Esophagus (tissue), 2 donors: ENCODE data around the gene FAM120C. TPM values are rescaled to one million over a fixed set of nuclear protein-coding genes. Genes with fewer than 3 reads are reported as not detected.

Source experiments
- polyA plus RNA-seq, 2 donors: library from polyadenylated mRNA; stranded (reverse); fragments of 200-250 nt; gene quantifications; one replicate each; pipeline ENCODE4 v1.2.3, GENCODE V29; 2013
- donor health status: healthy with polysubstance abuse.
- donor health status: Bipolar disorder and iron deficiency.

Gene FAM120C
- polyA plus RNA-seq, 2 donors, result 2.5 to 3.5 TPM

Other genes with a start within 250 kb of the FAM120C start
- gene PHF8, start 138.8 kb downstream of the FAM120C start, polyA plus RNA-seq, result 10 to 100 TPM in 1 of 2 donors, 1 to 10 TPM in 1; 6.7 to 10.3 TPM
- under 1 TPM; 0.09 to 0.18 TPM for gene WNK3, start 174.8 kb upstream of the FAM120C start, polyA plus RNA-seq